DMS79 treated with DMSO at 0.1 percent for 48 hours (cell line): ENCODE measurements around the gene HECTD1.
"Not testable (repeated sequence)": the region's sequence is repeated elsewhere in the genome, so short reads cannot be mapped to it uniquely, and the experiment has no call there.

ENCODE experiments used
- DNase-seq: peaks from one replicate; lab custom pipeline; 2025; lab: John Stamatoyannopoulos, UW

HECTD1 gene

DNA sequence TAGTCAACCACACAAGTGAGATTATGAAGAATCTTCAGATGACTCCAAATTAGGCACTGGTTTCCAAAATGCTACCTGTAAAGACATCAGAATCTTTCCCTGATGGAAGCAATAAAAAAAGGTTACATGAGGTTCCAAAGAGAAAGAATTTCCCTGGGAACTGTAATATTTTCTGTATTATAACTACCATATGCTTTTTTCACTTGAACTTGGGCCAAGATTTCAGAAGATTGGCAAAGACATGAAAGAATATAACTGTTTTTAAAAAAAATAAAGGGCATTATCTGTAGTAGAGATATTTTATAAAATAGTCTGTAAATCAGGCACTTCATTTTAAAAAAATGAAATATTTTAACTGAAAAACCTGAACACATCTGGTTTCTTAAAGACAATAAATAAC lies 12.9 kb downstream of the HECTD1 start:
- no peak for DNase-seq

DNA sequence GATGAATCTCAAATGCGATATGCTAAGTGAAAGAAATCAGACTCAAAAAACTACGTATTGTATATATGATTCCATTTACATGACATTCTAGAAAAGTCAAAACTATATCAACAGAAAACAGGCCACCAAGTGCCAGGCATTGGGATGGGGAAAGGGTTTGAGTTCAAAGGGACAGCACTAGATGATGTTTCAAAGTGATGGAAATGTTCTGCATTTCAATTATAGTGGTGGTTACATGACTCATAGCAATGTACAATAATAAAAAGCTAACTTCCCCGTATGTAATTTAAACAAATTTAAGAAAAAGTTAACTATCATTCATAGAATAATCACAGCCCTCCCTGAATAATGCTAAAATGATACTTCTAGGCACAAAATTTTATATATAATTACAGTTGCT lies 13.5 kb downstream of the HECTD1 start:
- DNase-seq: no peak

DNA sequence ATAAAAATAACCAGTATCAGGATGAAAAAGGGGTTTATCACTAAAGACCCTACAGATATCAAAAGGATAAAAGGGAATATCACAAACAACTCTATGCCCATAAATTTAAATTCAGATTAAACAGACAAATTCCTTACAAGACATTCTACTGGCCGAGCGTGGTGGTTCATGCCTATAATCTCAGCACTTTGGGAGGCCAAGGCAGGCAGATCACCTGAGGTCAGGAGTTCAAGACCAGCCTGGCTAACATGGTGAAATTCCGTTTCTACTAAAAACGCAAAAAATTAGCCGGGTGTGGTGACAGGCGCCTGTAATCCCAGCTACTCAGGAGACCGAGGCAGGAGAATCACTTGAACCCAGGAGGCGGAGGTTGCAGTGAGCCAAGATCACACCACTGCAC lies 15.0 kb downstream of the HECTD1 start:
- DNase-seq: not testable (repeated sequence)

- DNase-seq: no peak
These were observed 16.8 kb downstream of the HECTD1 start for GRCh38 chr14:31190717-31191263.

- DNase-seq: no peak
These were observed 17.4 kb downstream of the HECTD1 start for GRCh38 chr14:31190219-31190603.

- no peak for DNase-seq
These were observed 18.0 kb downstream of the HECTD1 start for GRCh38 chr14:31189346-31190218.

- no peak for DNase-seq
These were observed 18.8 kb downstream of the HECTD1 start for GRCh38 chr14:31188744-31189143.

DNA sequence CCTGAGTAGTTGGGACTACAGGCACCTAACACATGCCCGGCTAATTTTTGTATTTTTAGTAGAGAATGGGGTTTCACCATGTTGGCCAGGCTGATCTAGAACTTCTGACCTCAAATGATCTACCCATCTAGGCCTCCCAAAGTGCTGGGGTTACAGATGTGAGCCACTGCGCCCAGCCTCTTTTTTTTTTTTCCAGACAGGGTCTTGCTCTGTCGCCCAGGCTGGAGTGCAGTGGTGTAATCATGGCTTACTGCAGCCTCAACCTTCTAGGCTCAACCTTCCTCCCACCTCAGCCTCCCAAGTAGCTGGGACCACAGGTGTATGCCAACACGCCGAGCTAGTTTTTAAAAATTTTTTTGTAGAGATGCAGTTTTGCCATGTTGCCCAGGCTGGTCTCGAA lies 25.6 kb downstream of the HECTD1 start:
- DNase-seq: not testable (repeated sequence)

DNA sequence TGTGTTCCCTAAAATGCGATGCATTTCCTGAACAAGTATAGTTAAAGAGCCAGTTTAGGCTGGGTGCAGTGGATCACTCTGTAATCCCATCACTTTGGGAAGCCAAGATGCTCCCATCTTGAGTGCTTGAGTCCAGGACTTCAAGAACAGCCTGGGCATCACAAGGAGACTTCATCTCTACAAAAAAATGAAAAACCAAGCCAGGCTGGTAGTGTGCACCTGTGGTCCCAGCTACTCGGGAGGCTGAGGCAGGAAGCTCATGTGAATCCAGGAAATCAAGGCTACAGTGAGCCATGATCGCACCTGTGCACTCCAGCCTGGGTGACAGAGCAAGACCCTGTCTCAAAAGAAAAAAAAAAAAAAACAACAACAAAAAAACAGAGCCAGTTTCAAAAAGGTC lies 26.3 kb downstream of the HECTD1 start:
- no peak for DNase-seq

DNA sequence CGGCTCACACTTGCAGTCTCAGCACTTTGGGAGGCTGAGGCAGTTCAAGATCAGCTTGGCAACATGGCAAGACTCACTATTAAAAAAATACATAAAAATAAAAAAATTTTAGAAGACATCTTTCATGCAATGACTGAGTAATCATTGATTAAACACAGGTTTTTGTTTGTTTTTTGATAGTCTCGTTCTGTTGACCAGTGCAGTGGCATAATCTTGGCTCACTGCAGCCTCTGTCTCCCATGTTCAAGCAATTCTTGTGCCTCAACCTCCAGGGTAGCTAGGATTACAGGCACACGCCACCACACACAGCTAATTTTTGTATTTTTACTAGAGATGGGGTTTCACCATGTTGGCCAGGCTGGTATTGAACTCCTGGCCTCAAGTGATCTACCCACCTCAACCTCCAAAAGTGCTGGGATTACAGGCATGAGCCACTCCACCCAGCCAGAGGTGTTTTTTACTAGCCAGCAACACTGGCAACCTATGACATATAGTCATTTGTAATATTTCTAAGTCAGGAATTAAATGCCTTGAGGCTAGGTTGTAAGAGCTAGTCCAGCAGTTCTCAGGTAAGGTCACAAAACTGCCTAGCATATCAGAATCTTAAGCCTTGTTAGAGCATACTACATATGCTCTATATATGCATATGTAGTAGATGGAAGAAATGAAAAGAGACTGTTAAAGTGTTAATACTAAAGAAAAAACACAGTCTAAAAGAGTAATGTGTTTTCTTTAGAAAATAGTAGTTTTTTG lies 27.1 kb downstream of the HECTD1 start:
- DNase-seq: no peak

DNA sequence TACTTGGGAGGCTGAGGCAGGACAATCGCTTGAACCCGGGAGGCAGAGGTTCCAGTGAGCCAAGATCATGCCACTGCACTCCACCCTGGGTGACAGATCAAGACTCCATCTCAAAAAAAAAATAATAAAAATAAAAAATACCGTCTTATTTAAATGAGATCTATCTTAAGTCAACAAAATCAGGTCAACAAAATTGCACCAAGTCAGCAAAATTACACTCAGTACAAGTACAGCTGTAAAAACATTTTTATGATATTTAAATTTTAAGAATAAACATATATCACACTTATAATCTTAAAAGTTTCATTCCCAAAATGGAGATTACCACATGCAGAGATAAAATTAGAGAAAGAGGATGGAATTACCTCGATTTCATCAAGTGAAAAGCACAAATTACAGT lies 33.2 kb downstream of the HECTD1 start:
- DNase-seq: no peak

- DNase-seq: no peak
These were observed 34.3 kb downstream of the HECTD1 start for GRCh38 chr14:31173120-31173837.

GRCh38 chr14:31172084-31172483 lies 35.5 kb downstream of the HECTD1 start:
- DNase-seq: no peak

- DNase-seq: no peak
These were observed 37.2 kb downstream of the HECTD1 start for GRCh38 chr14:31170411-31170810.

GRCh38 chr14:31169877-31170276 lies 37.7 kb downstream of the HECTD1 start:
- DNase-seq: no peak

- DNase-seq: no peak
These were observed 40.6 kb downstream of the HECTD1 start for GRCh38 chr14:31167032-31167431.

DNA sequence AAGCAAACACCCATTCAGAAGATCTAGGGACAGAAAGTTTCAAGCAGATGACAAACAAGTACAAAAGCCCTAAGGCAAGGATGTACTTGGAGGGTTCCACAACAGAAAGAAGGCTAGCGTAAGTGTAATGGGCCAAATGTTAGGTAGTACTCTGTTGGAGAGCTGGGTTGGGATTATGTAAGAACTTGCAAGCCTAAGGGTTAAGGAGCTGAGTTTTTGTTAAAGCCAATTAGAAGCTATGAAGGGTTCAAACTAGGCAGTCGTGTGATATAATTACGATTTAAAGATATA lies 41.4 kb downstream of the HECTD1 start:
- DNase-seq: no peak

- DNase-seq: no peak
These were observed 43.5 kb downstream of the HECTD1 start for GRCh38 chr14:31164115-31164514.

GRCh38 chr14:31162910-31163649 lies 44.5 kb downstream of the HECTD1 start:
- DNase-seq: no peak

DNA sequence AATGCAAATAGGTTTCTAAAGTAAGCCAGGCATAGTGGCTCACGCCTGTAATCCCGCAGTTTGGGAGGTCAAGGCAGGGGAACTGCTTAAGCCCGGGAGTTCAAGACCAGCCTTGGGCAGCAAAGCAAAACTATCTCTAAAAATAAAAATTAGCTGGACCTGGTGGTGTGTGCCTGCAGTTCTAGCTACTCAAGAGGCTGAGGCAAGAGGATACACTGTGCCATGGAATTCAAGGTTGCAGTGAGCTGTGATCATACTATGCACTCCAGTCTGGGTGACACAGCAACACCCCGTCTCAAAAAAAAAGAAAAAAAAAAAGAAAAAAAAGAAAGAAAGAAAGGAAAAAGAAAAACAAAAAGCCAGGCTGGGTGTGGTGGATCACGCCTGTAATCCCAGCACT lies 46.3 kb downstream of the HECTD1 start:
- no peak for DNase-seq

DNA sequence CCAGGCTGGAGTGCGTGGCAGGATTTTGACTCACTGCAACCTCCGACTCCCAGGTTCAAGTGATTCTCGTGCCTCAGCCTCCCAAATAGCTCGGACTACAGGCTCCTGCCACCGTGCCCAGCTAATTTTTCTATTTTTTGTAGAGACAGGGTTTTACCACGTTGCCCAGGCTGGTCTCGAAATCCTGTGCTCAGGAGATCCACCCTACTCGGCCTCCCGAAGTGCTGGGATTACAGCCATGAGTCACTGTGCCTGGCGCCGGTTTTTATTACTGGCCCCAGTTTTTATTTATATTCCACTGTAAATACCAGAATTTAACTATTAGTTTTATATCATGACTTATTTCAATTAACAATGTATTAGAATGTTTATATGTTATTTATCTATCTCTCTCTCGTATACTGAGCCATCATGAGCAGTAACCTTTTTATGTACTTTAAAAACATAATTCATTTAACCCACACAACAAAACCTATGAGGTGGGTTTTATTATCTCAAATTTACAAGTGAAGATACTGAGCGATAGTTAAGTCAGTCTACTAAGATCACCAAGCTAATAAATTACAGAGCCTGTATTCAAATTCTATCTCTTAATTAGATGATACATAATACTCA lies 47.8 kb downstream of the HECTD1 start:
- DNase-seq: no peak

- DNase-seq: no peak
These were observed 52.6 kb downstream of the HECTD1 start for GRCh38 chr14:31154956-31155355.
